Measurements from ENCODE around the gene ZNF862. TPM values are rescaled to one million over a fixed set of nuclear protein-coding genes. Genes with fewer than 3 reads are reported as not detected.

Gene ZNF862
- total RNA-seq, 1 experiment from 2014 or later: 1.9 TPM

DNA sequence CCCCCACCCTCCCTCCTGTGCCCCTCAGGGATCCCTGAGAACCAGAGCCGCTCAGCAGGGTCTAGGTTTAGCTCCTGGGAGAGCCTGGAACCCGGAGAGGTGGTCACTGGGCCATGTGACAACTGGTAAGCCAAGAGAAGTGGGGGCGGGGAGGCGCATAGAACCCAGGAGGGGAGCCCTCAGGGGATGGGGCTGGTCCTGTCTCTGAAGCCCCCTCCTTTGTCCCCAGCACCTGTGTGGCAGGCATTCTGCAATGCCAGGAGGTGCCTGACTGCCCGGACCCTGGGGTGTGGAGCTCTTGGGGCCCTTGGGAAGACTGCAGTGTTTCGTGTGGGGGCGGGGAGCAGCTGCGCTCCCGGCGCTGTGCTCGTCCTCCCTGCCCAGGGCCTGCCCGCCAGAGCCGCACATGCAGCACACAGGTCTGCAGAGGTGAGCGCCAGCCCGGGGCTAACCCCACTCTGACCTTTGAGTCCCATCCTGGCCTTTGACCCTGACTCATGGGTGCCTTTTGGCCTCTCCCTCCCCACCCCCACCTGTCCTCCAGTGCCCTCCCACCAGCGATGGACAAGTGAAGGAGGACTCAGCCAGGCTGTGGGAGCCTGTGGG is 22.4 kb upstream of the ZNF862 start:
- H3K14ac ChIP-seq (ENCODE audit: insufficient read depth, low read length): no peak overlapping the region
- no peak overlapping the region for H4K5ac ChIP-seq (ENCODE audit: insufficient read length, low read depth, low read length)
- no peak overlapping the region for H2BK120ac ChIP-seq (ENCODE audit: low read depth, low read length, poor library complexity, severe bottlenecking)
- H2AFZ ChIP-seq (ENCODE audit: low read length): no peak overlapping the region
- no peak overlapping the region for H3K18ac ChIP-seq (ENCODE audit: insufficient read length, low read depth, low read length)
- H3K4me1 ChIP-seq (ENCODE audit: insufficient read depth, low read length): no peaks in the 10 kb centered on the region
- H2BK5ac ChIP-seq (ENCODE audit: insufficient read length, low read length): no peak overlapping the region
- no peak overlapping the region for H4K91ac ChIP-seq (ENCODE audit: insufficient read length, low read depth, low read length)
- no CpG with 5 or more reads among the region's 16 CpGs for WGBS (ENCODE audit: extremely low coverage, insufficient read length, low lambda C conversion rate)
- Mint-ChIP-seq H3K27ac (no peak overlapping the region), H3K36me3 (ENCODE audit: insufficient read depth in 1 of 3, low read depth in 3 of 3) (no peaks in the 10 kb centered on the region), H3K4me1 (peaks cover 2 to 15% of the 10 kb centered on the region in 2 experiments; a peak in 2 of 4 replicates), H3K9me3 (no peaks in the 10 kb centered on the region), H3K4me3 (no peak overlapping the region), H3K27me3 (ENCODE audit: low read depth) (peaks cover 1% of the 10 kb centered on the region; the same call in 1 of the 2 replicates)
- no peak overlapping the region for H2BK15ac ChIP-seq (ENCODE audit: low read depth, low read length)
- no peak overlapping the region for H3K27ac ChIP-seq (ENCODE audit: insufficient read length, low read depth, low read length)
- TF ChIP-seq CTCF (conservative IDR thresholded peaks at IDR 0.05): no peak
- no peak overlapping the region for H4K8ac ChIP-seq (replicated peaks; ENCODE audit: insufficient read length, low read depth, low read length)
- H3K9ac ChIP-seq (ENCODE audit: extremely low read depth, insufficient read length, low read length): no peak overlapping the region
- H2BK20ac ChIP-seq (ENCODE audit: low read depth, low read length, poor library complexity, severe bottlenecking): no peak overlapping the region
- no peak overlapping the region for H2BK12ac ChIP-seq (ENCODE audit: insufficient read length, low read depth, low read length)
- H3K4me2 ChIP-seq (ENCODE audit: insufficient read depth, insufficient read length, low read length): no peak overlapping the region
- no peak overlapping the region for H3K4ac ChIP-seq (ENCODE audit: low read depth, low read length)
- H3K27me3 ChIP-seq (ENCODE audit: insufficient read depth, low read length): no peaks in the 10 kb centered on the region
- no peak overlapping the region for H3K56ac ChIP-seq (ENCODE audit: insufficient read length, low read depth, low read length)
- DNase-seq: no peak
- no peak overlapping the region for H3T11ph ChIP-seq (ENCODE audit: low read length)
- H4K20me1 ChIP-seq (ENCODE audit: control insufficient read depth, insufficient read depth, insufficient read length): no peaks in the 10 kb centered on the region
- no peaks in the 10 kb centered on the region for H3K23me2 ChIP-seq (ENCODE audit: insufficient read length, low read depth, low read length, poor library complexity, severe bottlenecking)
- no peaks in the 10 kb centered on the region for H3K9me3 ChIP-seq (ENCODE audit: control insufficient read depth, low read depth, low read length)
- H2AK5ac ChIP-seq (ENCODE audit: insufficient read length, low read length): no peak overlapping the region
- H3K79me2 ChIP-seq (ENCODE audit: insufficient read depth, low read length): no peaks in the 10 kb centered on the region
- H3K23ac ChIP-seq (ENCODE audit: insufficient read length, low read depth, low read length): no peak overlapping the region
- H3K79me1 ChIP-seq (ENCODE audit: insufficient read depth, low read depth, low read length, poor library complexity, severe bottlenecking): no peaks in the 10 kb centered on the region

Measured in H9 (cell line).